SJSA1 (cell line): ENCODE results near the gene CTNNBIP1. TPM values are rescaled to one million over a fixed set of nuclear protein-coding genes. Genes with fewer than 3 reads are reported as not detected.

Experiments
- DNase-seq, 2 experiments: peaks; one replicate each; pipeline ENCODE4 v3.0.0-alpha.2; 2015 to 2020; ENCODE audit warnings: low spot score in 2 of 2, low read depth in 1 of 2
- H3K27ac ChIP-seq: fragments of 250-450 bp; sonication (Bioruptor Pico); 2 replicates; pipeline ENCODE4 v1.5.1; 2020; ENCODE audit warnings: mild to moderate bottlenecking, moderate library complexity
- H3K27me3 ChIP-seq: fragments of 250-450 bp; sonication (Bioruptor Pico); replicated peaks from 2 replicates; pipeline ENCODE4 v1.5.1; 2020; ENCODE audit warnings: mild to moderate bottlenecking, moderate library complexity
- H3K36me3 ChIP-seq: fragments of 250-450 bp; sonication (Bioruptor Pico); 2 replicates; pipeline ENCODE4 v1.5.1; 2020; ENCODE audit warnings: mild to moderate bottlenecking
- H3K4me1 ChIP-seq: fragments of 250-450 bp; sonication (Bioruptor Pico); replicated peaks from 2 replicates; pipeline ENCODE4 v1.6.1; 2021; ENCODE audit warnings: mild to moderate bottlenecking
- H3K4me3 ChIP-seq: fragments of 250-450 bp; sonication (Bioruptor Pico); 2 replicates; pipeline ENCODE4 v1.5.1; 2020; ENCODE audit warnings: mild to moderate bottlenecking
- H3K9me3 ChIP-seq: fragments of 250-450 bp; sonication (Bioruptor Pico); replicated peaks from 2 replicates; pipeline ENCODE4 v1.5.1; 2020; ENCODE audit warnings: mild to moderate bottlenecking
- total RNA-seq: library from RNA; depleted of rRNA; stranded (reverse); fragments of >200 nt; shearing (Covaris generic); gene quantifications from 2 replicates; pipeline ENCODE4 v1.2.3, GENCODE V29; 2014

The CTNNBIP1 gene
- total RNA-seq, 1 experiment from 2014 or later: 37.6 TPM

DNA sequence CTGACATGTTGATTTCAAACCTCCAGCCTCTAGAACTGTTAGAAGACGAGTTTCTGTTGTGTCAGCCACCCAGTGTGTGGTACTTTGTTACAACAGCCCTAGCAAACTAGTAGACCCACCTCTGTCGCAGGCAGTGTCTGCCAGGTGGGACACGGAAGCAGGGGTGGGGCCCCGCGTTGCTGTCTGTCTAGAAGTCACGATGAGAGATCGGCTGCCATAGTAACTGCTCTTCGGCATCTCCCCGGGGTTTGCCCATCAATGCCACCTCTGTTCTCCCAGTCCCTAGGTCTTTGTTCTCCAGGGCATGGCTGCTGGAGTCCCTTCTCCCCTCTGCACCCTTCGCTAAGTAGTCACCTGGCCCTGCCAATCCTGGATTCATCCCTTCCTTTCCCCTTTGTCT lies 71.1 kb downstream of the CTNNBIP1 start:
- H3K27ac ChIP-seq: no peak overlapping the region
- H3K27me3 ChIP-seq: no peaks in the 10 kb centered on the region
- H3K4me3 ChIP-seq: no peak overlapping the region
- H3K36me3 ChIP-seq: no peaks in the 10 kb centered on the region
- H3K4me1 ChIP-seq: no peaks in the 10 kb centered on the region
- no peak for DNase-seq
- H3K9me3 ChIP-seq: no peaks in the 10 kb centered on the region

DNA sequence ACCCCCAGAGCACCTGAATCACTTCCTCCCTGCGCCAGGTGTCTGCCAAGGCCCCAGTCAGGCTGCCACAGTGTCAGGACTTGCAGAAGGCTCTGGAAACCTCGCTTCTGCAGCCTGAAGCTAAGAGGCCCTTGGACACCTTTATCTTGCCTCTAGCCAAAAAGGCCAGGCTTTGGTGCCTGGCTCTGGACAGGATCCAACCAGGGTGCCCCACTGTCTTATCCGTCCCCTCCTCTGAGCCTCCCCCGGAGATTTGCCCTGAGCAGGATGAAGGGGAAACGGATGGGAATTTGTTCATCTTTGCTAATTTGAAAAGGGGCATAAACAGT lies 73.5 kb downstream of the CTNNBIP1 start:
- Histone ChIP-seq H3K4me1 (no peaks in the 10 kb centered on the region), H3K4me3 (no peak overlapping the region), H3K27me3 (no peaks in the 10 kb centered on the region), H3K27ac (no peak overlapping the region), H3K9me3 (no peaks in the 10 kb centered on the region), H3K36me3 (no peaks in the 10 kb centered on the region)
- no peak for DNase-seq

DNA sequence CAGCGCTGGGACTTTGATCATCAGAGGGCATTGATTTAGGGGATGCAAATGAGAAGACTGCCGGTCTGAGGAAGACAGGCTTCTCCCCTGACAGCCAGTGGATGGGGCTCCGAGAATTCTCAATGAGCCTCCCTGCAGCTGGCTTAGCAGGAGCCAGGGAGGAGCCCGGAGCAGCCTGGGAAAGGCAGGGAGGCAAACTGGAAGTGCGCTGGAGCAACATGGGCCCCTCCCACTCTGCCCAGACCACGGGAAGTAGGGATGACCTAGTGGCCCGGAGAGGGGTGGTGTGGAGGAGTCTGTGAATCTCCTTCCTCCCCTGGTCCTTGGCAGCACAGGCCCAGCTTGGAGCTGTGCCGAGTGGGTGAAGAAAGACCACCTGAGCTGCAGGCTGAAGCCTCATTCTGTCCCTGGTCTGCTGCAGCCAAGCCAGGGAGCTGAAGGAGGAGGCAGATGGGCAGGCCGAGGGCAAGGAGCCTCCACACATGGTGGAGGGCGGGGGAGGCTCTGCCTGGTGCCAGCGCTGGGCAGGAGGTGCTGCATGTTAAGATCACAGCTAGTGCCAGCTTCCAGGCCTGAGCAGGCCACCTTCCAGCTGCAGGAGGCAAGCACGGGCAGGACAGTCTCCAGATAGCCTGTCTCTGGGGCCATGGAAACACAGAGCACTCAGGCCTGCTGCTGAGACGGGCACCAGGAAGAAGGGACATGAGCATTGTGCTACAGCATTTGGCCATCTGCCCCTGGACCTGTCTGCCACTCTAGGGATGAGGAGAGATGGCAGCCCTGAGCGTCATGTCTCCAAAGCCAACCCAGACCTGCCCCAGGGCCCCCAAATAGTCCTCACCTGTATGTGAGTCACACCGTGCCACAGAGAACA lies 74.1 kb downstream of the CTNNBIP1 start:
- no peaks in the 10 kb centered on the region for H3K4me1 ChIP-seq
- no peak overlapping the region for H3K27ac ChIP-seq
- no peaks in the 10 kb centered on the region for H3K27me3 ChIP-seq
- no peak overlapping the region for H3K4me3 ChIP-seq
- no peaks in the 10 kb centered on the region for H3K36me3 ChIP-seq
- no peaks in the 10 kb centered on the region for H3K9me3 ChIP-seq
- DNase-seq: no peak

DNA sequence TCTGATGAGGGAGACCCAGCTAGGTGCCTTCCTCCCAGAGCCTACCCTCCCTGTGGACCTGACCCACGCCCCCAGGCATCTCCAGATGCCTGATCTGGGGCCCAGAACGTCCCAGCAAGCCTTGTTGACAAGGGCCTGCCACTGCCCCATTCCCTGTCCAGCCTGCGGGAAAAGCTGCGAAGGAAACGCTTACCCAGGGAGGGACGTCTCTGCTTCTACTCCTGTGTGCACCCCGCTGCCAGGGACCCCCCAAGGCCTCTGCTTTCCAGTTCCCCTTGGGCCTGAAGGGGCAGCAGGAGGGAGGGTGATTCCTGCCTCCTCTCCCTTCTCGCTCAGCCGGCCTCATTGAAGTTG lies 74.7 kb downstream of the CTNNBIP1 start:
- Histone ChIP-seq H3K9me3 (no peaks in the 10 kb centered on the region), H3K27me3 (no peaks in the 10 kb centered on the region), H3K4me1 (no peaks in the 10 kb centered on the region), H3K4me3 (no peak overlapping the region), H3K27ac (no peak overlapping the region), H3K36me3 (no peaks in the 10 kb centered on the region)
- no peak for DNase-seq

DNA sequence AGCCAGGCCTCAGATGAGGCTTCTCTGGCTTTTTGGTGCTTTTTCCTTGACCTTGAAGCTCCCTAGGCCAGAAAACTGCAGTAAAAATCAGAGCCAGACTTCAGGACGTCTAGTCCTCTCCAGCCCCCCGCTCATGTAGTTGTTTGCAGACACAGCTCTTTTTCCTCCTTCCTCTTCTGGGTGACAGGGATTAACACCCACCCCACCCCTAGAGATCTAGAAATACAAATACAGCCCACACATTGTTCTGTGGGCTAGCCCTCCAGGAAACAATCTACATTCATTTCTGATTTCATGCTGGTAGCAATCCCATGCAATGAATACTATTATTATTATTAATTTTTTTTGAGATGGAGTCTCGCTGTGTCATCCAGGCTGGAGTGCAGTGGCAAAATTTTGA lies 76.4 kb downstream of the CTNNBIP1 start:
- Histone ChIP-seq H3K9me3 (no peaks in the 10 kb centered on the region), H3K4me1 (no peaks in the 10 kb centered on the region), H3K4me3 (no peak overlapping the region), H3K36me3 (no peaks in the 10 kb centered on the region), H3K27me3 (no peaks in the 10 kb centered on the region), H3K27ac (no peak overlapping the region)
- no peak for DNase-seq

DNA sequence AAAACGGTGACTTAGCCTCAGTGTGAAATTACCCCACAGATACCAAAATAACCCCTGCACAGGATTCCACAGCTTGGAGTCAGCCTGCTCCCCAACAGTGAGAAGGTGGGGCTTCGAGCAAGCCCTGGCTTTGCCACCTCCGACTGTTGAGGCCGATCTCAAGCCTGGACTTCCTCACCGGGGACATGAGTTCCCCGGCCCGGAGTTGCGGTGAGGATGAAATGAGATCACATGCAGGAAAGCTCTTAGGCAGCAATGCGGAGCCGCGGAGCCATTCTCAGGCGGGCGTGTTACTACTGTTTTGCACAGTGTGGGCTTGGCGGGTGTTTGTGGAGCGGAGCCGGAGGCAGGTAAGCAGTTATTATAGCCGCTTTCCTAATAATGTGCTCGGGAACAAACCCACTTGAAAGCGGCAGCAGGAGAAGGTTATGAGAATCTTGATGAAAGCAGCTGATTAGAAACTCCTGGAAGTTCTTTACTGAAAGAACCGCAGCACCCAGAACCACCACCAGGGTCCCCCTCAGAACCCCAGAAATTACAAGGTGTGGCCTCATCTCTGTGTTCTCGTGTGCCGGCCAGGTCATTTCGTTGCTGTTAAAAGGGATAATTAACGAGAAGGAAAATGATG lies 82.4 kb downstream of the CTNNBIP1 start:
- Histone ChIP-seq H3K4me1 (peaks cover 27% of the 10 kb centered on the region), H3K27ac (no peak overlapping the region), H3K9me3 (no peaks in the 10 kb centered on the region; the same call in 1 of the 2 replicates), H3K27me3 (no peaks in the 10 kb centered on the region), H3K36me3 (peaks cover 8% of the 10 kb centered on the region), H3K4me3 (no peak overlapping the region)
- no peak for DNase-seq

DNA sequence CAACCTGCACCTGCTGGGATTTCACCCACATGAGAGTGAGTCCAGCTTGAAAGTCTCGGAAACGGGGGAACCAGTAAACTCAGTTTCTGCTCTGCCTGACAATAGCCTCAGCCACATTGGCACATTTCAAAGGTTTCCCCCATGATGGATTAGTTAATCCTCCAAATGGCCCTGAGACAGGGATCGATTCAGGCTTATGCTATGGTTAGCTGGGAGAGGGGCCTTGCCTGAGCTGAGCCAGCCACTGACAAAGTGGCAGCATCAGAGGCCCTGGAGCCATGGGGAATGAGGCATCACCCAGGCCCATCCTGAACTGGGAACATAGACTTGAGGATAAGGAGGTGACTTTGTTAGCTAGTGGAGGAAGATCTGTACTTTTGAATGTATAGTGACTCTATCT lies 83.5 kb downstream of the CTNNBIP1 start:
- DNase-seq: no peak

DNA sequence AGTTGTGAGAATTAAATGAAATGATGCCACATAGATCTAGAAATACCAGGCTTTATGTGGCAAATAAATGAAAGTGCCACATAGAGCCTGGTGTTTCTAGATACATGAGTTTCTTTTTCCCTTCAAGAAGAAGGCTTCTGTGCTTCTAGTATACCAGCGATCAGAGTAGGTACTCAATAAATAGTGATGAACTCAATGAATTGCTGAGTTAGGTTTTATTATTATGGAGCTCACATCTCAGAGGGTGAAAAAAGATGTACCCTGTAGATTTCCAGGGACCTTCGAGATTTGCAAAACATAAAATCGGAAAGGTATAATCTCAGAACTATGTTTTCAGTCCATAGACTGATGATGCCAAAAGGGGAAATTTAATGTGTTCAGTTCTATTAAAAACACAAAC lies 84.0 kb downstream of the CTNNBIP1 start:
- Histone ChIP-seq H3K36me3 (peaks cover 8% of the 10 kb centered on the region), H3K9me3 (no peaks in the 10 kb centered on the region; the same call in 1 of the 2 replicates), H3K27me3 (no peaks in the 10 kb centered on the region), H3K27ac (no peak overlapping the region), H3K4me1 (peaks cover 35% of the 10 kb centered on the region), H3K4me3 (no peak overlapping the region)
- DNase-seq: no peak

More for the DNA sequence above, 83.5 kb downstream of the CTNNBIP1 start:
- Histone ChIP-seq H3K36me3 (peaks cover 8% of the 10 kb centered on the region), H3K27me3 (no peaks in the 10 kb centered on the region), H3K4me3 (no peak overlapping the region), H3K4me1 (peaks cover 35% of the 10 kb centered on the region), H3K27ac (no peak overlapping the region), H3K9me3 (no peaks in the 10 kb centered on the region; the same call in 1 of the 2 replicates)

DNA sequence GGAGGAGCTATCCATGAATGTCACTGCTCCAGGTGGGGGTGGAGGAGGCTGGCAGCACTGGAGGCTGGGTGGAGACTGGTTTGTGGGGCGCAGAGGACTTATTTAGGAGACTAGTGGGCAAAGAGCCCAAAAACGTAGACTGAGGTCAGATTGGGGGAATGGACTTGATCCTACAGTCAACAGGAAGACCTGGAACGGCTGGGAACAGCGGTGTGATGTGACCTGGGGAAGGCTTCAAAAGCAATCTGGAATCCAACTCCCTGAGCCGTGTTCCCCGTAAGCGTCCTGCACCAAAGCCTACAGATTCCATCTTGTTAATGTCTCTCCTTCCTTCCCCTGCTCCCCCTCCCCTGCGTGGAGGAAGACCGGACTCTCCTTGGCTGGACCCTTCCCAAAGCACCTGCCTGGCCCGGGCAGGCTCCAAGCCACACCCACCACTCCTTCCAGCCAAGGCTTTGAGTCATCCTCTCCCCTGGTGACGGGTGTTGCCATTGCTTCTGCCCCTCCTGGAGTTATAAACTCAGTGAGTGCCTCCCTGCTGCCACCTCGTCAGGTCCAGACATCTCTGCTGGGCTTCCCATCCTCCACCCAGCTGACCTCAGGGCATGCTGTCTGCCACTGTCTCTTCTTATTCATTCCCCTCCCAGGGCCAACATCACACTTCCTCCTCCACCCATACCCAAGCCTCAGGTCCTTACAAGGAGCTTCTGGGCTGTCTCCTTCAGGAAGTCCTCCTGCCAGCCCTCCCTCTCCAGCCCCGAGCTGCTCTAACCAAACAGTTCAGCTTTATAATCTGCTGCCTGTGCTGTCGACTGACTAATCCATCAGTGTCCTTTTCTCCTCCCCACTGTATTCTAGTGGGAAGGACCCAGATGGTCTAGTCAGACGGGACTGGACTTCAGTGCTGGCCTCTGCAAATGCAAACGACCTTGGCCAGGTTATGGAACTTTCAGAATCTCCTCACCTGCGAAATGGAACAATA lies 84.7 kb downstream of the CTNNBIP1 start:
- H3K4me1 ChIP-seq: peaks cover 35% of the 10 kb centered on the region
- H3K27me3 ChIP-seq: no peaks in the 10 kb centered on the region
- H3K9me3 ChIP-seq: no peaks in the 10 kb centered on the region; the same call in 1 of the 2 replicates
- H3K4me3 ChIP-seq: no peak overlapping the region
- DNase-seq: peak; percentile 65 to 75
- H3K36me3 ChIP-seq: peaks cover 8% of the 10 kb centered on the region
- H3K27ac ChIP-seq: no peak overlapping the region

DNA sequence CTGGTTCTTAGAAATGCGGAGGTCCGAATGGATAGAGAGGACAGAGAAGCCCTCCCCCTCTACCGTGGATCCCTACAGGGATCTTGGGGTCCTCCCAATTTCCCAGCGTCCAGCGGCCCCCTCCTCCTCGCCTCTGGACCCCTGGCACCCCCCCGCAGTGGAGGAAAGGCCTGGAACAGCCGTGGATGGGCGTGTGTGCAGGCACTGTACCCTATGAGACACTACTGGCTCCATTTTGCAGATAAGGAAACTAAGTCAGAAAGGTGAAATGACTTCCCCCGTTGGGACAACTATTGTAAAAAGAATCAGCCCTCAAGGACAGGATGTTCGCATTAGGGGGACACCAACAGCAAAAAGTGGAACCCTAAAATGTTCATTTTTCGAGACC lies 85.4 kb downstream of the CTNNBIP1 start:
- peaks cover 35% of the 10 kb centered on the region for H3K4me1 ChIP-seq
- H3K9me3 ChIP-seq: no peaks in the 10 kb centered on the region; the same call in 1 of the 2 replicates
- H3K36me3 ChIP-seq: peaks cover 8% of the 10 kb centered on the region
- peak overlapping the region; percentile 98 for H3K4me3 ChIP-seq
- DNase-seq: no peak
- H3K27me3 ChIP-seq: no peaks in the 10 kb centered on the region
- H3K27ac ChIP-seq: no peak overlapping the region

DNA sequence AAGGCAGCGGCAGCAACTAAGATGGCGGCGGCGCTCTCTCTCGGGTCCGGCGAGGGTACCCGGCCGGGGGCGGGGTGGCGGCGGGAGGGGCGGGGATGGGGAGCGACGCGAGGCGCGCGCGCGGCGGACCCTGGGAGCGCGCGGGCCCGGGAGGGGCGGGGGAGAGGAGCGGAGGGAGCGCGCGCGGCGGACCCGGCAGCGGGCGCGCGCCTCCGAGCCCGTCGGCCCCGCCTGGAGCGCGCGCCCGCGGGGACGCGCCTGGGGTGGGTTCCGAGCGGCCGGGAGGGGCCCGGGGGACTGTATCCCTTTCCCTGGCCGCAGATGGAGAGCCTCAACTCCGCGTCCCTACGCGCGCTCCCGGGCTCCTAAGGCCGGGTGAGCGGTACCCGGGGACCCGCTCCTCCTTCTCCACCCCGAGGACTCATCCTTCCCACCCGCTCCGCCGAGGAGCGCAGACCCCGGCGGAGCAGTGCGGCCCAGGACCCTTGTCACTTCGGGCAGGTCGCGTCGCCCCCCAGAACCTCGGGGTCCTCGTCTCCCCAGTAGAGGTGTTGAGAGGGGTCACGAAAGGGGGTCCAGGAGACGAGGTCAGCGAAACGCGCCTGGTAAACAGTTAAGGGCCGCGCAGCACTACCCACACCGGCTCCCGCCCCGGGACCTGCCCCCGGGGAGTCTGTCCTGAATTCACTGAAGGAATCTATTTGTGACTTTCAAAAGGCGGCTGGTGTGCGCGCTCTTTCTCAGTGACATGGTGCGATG lies 85.9 kb downstream of the CTNNBIP1 start, which contains the start of gene CLSTN1:
CLSTN1 (minus strand) TSS at position 23 of the 759 bp plus-strand sequence. CDS start 232 bp downstream, outside the sequence.
- DNase-seq: peak; percentile 54 to 93
- H3K4me1 ChIP-seq: peaks cover 35% of the 10 kb centered on the region
- H3K27ac ChIP-seq: no peak within 1 kb of the TSS
- H3K36me3 ChIP-seq: peaks cover 8% of the 10 kb centered on the region
- H3K9me3 ChIP-seq: no peaks in the 10 kb centered on the region; the same call in 1 of the 2 replicates
- H3K4me3 ChIP-seq: peak within 1 kb of the TSS; percentile 98
- H3K27me3 ChIP-seq: no peaks in the 10 kb centered on the region

DNA sequence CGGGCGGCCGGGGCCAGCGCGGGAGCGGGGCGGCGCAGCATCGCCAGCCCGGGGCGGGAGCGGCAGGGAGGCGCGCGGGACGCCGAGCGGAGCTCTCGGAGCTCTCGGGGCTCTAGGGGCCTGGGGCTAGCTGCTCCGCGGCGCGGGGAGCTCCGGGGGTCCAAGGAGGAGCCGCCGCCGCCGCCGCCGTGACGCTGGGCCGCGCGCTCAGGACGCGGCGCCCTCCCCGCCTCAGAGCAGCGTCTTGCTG lies 86.5 kb downstream of the CTNNBIP1 start:
- H3K36me3 ChIP-seq: peaks cover 8% of the 10 kb centered on the region
- no peaks in the 10 kb centered on the region; the same call in 1 of the 2 replicates for H3K9me3 ChIP-seq
- no peak overlapping the region for H3K27ac ChIP-seq
- DNase-seq: no peak
- H3K4me3 ChIP-seq: peak overlapping the region; percentile 98
- peaks cover 35% of the 10 kb centered on the region for H3K4me1 ChIP-seq
- H3K27me3 ChIP-seq: no peaks in the 10 kb centered on the region
